H9 (cell line): Measurements from ENCODE around the gene ALKBH2. TPM values are rescaled to one million over a fixed set of nuclear protein-coding genes. Genes with fewer than 3 reads are reported as not detected.

Experiments used
- DNase-seq: peaks from one replicate; pipeline ENCODE4 v3.0.0-alpha.2; 2017
- H2AFZ ChIP-seq: one replicate; pipeline ENCODE4 v1.6.1; 2013; ENCODE audit warnings: mild to moderate bottlenecking, low read length, control low read depth, moderate library complexity
- H2AK5ac ChIP-seq: 2 replicates; pipeline ENCODE4 v1.6.1; 2013; ENCODE audit warnings: low read length, control low read depth, mixed read lengths; ENCODE audit not compliant: insufficient read length
- H2BK120ac ChIP-seq: one replicate; pipeline ENCODE4 v1.6.1; 2013; ENCODE audit warnings: low read depth, mild to moderate bottlenecking, low read length, control low read depth, inconsistent platforms; ENCODE audit not compliant: poor library complexity, severe bottlenecking
- H2BK12ac ChIP-seq: 2 replicates; pipeline ENCODE4 v1.6.1; 2013; ENCODE audit warnings: low read length, control low read depth, mixed read lengths, low read depth; ENCODE audit not compliant: insufficient read length
- H2BK15ac ChIP-seq: 2 replicates; pipeline ENCODE4 v1.6.1; 2013; ENCODE audit warnings: low read depth, low read length, control low read depth
- H2BK20ac ChIP-seq: one replicate; pipeline ENCODE4 v1.6.1; 2013; ENCODE audit warnings: low read depth, mild to moderate bottlenecking, low read length, control low read depth, inconsistent platforms; ENCODE audit not compliant: poor library complexity, severe bottlenecking
- H2BK5ac ChIP-seq: 2 replicates; pipeline ENCODE4 v1.6.1; 2013; ENCODE audit warnings: low read length, control low read depth, mixed read lengths; ENCODE audit not compliant: insufficient read length
- H3K14ac ChIP-seq: 2 replicates; pipeline ENCODE4 v1.6.1; 2013; ENCODE audit warnings: low read length, control low read depth; ENCODE audit not compliant: insufficient read depth
- H3K18ac ChIP-seq: 2 replicates; pipeline ENCODE4 v1.6.1; 2013; ENCODE audit warnings: low read depth, mild to moderate bottlenecking, mixed read lengths, low read length, control low read depth; ENCODE audit not compliant: insufficient read length
- H3K23ac ChIP-seq: 2 replicates; pipeline ENCODE4 v1.6.1; 2013; ENCODE audit warnings: low read length, control low read depth, mixed read lengths, low read depth; ENCODE audit not compliant: insufficient read length
- H3K23me2 ChIP-seq: 2 replicates; pipeline ENCODE4 v1.6.1; 2013; ENCODE audit warnings: low read depth, mild to moderate bottlenecking, mixed read lengths, low read length, control low read depth; ENCODE audit not compliant: insufficient read length, poor library complexity, severe bottlenecking
- H3K27ac ChIP-seq: 2 replicates; pipeline ENCODE4 v1.5.1; 2013; ENCODE audit warnings: low read length, control low read depth, mixed read lengths, low read depth; ENCODE audit not compliant: insufficient read length
- H3K27me3 ChIP-seq: 2 replicates; pipeline ENCODE4 v1.6.1; 2013; ENCODE audit warnings: low read length, control low read depth, inconsistent platforms; ENCODE audit not compliant: insufficient read depth
- H3K4ac ChIP-seq: 2 replicates; pipeline ENCODE4 v1.6.1; 2013; ENCODE audit warnings: low read depth, mild to moderate bottlenecking, control low read depth, inconsistent platforms, low read length, moderate library complexity
- H3K4me1 ChIP-seq: 2 replicates; pipeline ENCODE4 v1.6.1; 2013; ENCODE audit warnings: low read length, control low read depth, inconsistent platforms; ENCODE audit not compliant: insufficient read depth
- H3K4me2 ChIP-seq: 2 replicates; pipeline ENCODE4 v1.6.1; 2013; ENCODE audit warnings: low read length, control low read depth, mixed read lengths; ENCODE audit not compliant: insufficient read length, insufficient read depth
- H3K56ac ChIP-seq: 2 replicates; pipeline ENCODE4 v1.6.1; 2013; ENCODE audit warnings: low read depth, mild to moderate bottlenecking, mixed read lengths, low read length, control low read depth; ENCODE audit not compliant: insufficient read length
- H3K79me1 ChIP-seq: 2 replicates; pipeline ENCODE4 v1.6.1; 2013; ENCODE audit warnings: low read depth, mild to moderate bottlenecking, moderate library complexity, low read length, control low read depth, inconsistent platforms; ENCODE audit not compliant: insufficient read depth, poor library complexity, severe bottlenecking
- H3K79me2 ChIP-seq: 2 replicates; pipeline ENCODE4 v1.6.1; 2013; ENCODE audit warnings: low read length, control low read depth, inconsistent platforms; ENCODE audit not compliant: insufficient read depth
- H3K9ac ChIP-seq: 2 replicates; pipeline ENCODE4 v1.6.1; 2013; ENCODE audit warnings: low read length, control low read depth, mixed read lengths; ENCODE audit not compliant: insufficient read length; ENCODE audit errors: extremely low read depth
- H3K9me3 ChIP-seq: one replicate; pipeline ENCODE4 v1.6.1; 2013; ENCODE audit warnings: low read depth, low read length, inconsistent platforms; ENCODE audit not compliant: control insufficient read depth
- H3T11ph ChIP-seq: one replicate; pipeline ENCODE4 v1.6.1; 2013; ENCODE audit warnings: mild to moderate bottlenecking, low read length, control low read depth, inconsistent platforms
- H4K20me1 ChIP-seq: one replicate; pipeline ENCODE4 v1.6.1; 2013; ENCODE audit not compliant: control insufficient read depth, insufficient read length, insufficient read depth
- H4K5ac ChIP-seq: 2 replicates; pipeline ENCODE4 v1.6.1; 2013; ENCODE audit warnings: low read depth, mild to moderate bottlenecking, mixed read lengths, low read length, control low read depth; ENCODE audit not compliant: insufficient read length
- H4K8ac ChIP-seq: replicated peaks from 2 replicates; pipeline ENCODE4 v1.6.1; 2013; ENCODE audit warnings: low read length, control low read depth, mixed read lengths, low read depth; ENCODE audit not compliant: insufficient read length
- H4K91ac ChIP-seq: 2 replicates; pipeline ENCODE4 v1.6.1; 2013; ENCODE audit warnings: low read depth, mild to moderate bottlenecking, moderate library complexity, mixed read lengths, low read length, control low read depth; ENCODE audit not compliant: insufficient read length
- H3K27ac Mint-ChIP-seq, 3 experiments: 2 replicates in 2 of 3; 3 replicates in 1 of 3; pipeline ENCODE4 v1.8.0; 2020 to 2021; ENCODE audit warnings: mixed read lengths in 3 of 3, mild to moderate bottlenecking in 1 of 3, moderate library complexity in 1 of 3
- H3K27me3 Mint-ChIP-seq: 2 replicates; pipeline ENCODE4 v1.8.0; 2021; ENCODE audit warnings: low read depth, mild to moderate bottlenecking, moderate library complexity, mixed read lengths
- H3K36me3 Mint-ChIP-seq, 3 experiments: 2 replicates in 2 of 3; 3 replicates in 1 of 3; pipeline ENCODE4 v1.8.0; 2020 to 2021; ENCODE audit warnings: low read depth in 3 of 3, mixed read lengths in 3 of 3; ENCODE audit not compliant: insufficient read depth in 1 of 3
- H3K4me1 Mint-ChIP-seq, 2 experiments: 2 replicates each; pipeline ENCODE4 v1.8.0; 2020; ENCODE audit warnings: mixed read lengths in 2 of 2
- H3K4me3 Mint-ChIP-seq, 2 experiments: 2 replicates in 1 of 2; 3 replicates in 1 of 2; pipeline ENCODE4 v1.8.0; 2020 to 2021; ENCODE audit warnings: mild to moderate bottlenecking in 2 of 2, mixed read lengths in 2 of 2, moderate library complexity in 1 of 2
- H3K9me3 Mint-ChIP-seq, 2 experiments: 2 replicates in 1 of 2; 3 replicates in 1 of 2; pipeline ENCODE4 v1.8.0; 2020; ENCODE audit warnings: mild to moderate bottlenecking in 2 of 2, mixed read lengths in 2 of 2, moderate library complexity in 1 of 2
- CTCF ChIP-seq: fragments of 200-600 bp; sonication (generic); conservative IDR thresholded peaks from 3 replicates; pipeline ENCODE4 v1.8.0; 2021; ENCODE audit warnings: antibody characterized with exemption, mild to moderate bottlenecking
- WGBS: extraction: QIAGEN DNeasy Blood & Tissue Kit; methylation state at CpG from one replicate; pipeline ENCODE4 v1.1.7; 2013; ENCODE audit warnings: missing lambda C conversion rate, low lambda C conversion rate, mixed read lengths; ENCODE audit not compliant: insufficient read length; ENCODE audit errors: extremely low coverage; 5-methylcytosine and 5-hydroxymethylcytosine counted together
- total RNA-seq: library from RNA; stranded (reverse); gene quantifications from 2 replicates; pipeline ENCODE4 v1.2.1, GENCODE V29; 2021

Gene ALKBH2
- total RNA-seq, 1 experiment from 2014 or later: 24.4 TPM

- Histone ChIP-seq H2AK5ac (no peak overlapping the region), H3K79me2 (no peaks in the 10 kb centered on the region), H3K79me1 (no peaks in the 10 kb centered on the region), H2BK120ac (no peak overlapping the region), H3K27ac (no peak overlapping the region), H3K23me2 (no peaks in the 10 kb centered on the region), H3K14ac (no peak overlapping the region), H2BK15ac (no peak overlapping the region), H4K5ac (no peak overlapping the region), H4K20me1 (no peaks in the 10 kb centered on the region), H3K9me3 (no peaks in the 10 kb centered on the region), H3K9ac (no peak overlapping the region), H4K8ac (no peak overlapping the region), H3K4me1 (no peaks in the 10 kb centered on the region), H3K23ac (no peak overlapping the region), H3K18ac (no peak overlapping the region), H4K91ac (no peak overlapping the region), H2BK20ac (no peak overlapping the region), H3K56ac (no peak overlapping the region), H2AFZ (no peak overlapping the region), H2BK12ac (no peak overlapping the region), H3T11ph (no peak overlapping the region), H3K4me2 (no peak overlapping the region), H2BK5ac (no peak overlapping the region), H3K27me3 (no peaks in the 10 kb centered on the region), H3K4ac (no peak overlapping the region)
- no peak for TF ChIP-seq CTCF
- H3K27ac Mint-ChIP-seq: no peak overlapping the region
- peaks cover 2% of the 10 kb centered on the region in 2 experiments for H3K4me1 Mint-ChIP-seq
- H3K36me3 Mint-ChIP-seq: peaks cover 0 to 12% (median 6%) of the 10 kb centered on the region in 3 experiments; a peak in 3 of 7 replicates
- no CpG with 5 or more reads among the region's 3 CpGs for WGBS
- no peak for DNase-seq
- no peaks in the 10 kb centered on the region for H3K27me3 Mint-ChIP-seq
- H3K9me3 Mint-ChIP-seq: no peaks in the 10 kb centered on the region
- no peak overlapping the region for H3K4me3 Mint-ChIP-seq
Observed at GRCh38 chr12:109064143-109064542, 29.1 kb downstream of the ALKBH2 start.
